Fibroblast of pulmonary artery (primary cell): ENCODE measurements around the gene TRPM1.

Experiments
- DNase-seq: peaks from one replicate; pipeline ENCODE4 v3.0.0-alpha.2; 2010; ENCODE audit warnings: low read depth
- H3K4me3 ChIP-seq: replicated peaks from 2 replicates; pipeline ENCODE4 v1.5.1; 2011; ENCODE audit warnings: low read depth, mild to moderate bottlenecking, control low read depth, low read length, moderate library complexity
- CTCF ChIP-seq: IDR thresholded peaks from 2 replicates; pipeline ENCODE4 v1.5.1; 2011; ENCODE audit warnings: mild to moderate bottlenecking, control low read depth, low read length, inconsistent platforms; ENCODE audit errors: missing control alignments

The TRPM1 gene

GRCh38 chr15:31104003-31104402, 2.5 kb upstream of the TRPM1 start:
- TF ChIP-seq CTCF: no peak
- no peak for DNase-seq
- no peak overlapping the region for H3K4me3 ChIP-seq

DNA sequence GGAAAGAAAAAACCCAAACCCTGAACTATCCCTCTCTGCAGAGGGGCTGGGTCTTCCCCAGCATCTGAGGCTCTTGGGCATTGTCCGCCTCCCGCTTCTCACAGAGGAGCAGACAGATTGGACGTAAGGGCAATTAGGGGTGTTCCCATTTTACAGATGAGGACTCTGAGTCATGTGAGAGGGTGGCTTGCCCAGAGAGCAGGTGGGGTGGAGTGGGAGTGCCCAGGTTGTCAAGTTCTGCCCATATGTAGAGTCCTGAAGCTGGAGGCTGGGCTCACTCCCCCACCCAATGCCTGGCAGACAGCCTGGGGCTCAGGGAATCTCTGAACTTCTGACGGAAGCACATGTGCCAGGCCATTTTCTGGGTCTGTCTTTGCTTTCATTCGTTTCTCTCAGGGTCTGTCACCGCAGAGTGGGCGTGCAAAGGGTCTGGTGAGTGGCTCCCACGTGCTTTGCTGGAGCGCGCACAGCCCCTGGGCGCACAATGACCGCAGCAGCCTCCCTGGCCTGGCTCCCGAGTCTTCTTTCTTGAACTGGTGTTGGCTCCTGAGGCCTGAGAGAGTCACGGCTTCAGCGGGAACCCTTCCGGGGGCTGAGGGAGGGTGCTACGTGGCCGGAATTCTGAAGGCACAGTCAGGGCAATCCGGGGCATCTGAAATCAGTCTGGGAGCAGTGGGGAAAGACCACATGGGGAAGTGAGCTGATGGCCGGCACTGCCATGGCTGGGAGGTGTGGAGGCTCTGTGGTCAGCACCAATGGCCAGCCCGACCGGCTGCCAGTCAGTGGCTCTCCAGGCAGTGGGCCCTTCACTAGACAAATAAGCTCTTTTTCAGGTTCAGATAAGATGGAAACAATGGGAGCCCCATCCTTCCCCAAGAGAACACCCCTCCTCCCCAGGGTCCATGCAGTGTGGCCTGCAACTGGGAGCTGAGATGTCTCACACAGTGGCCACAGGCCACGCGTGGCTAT, 1.1 kb upstream of the TRPM1 start:
- no peak for TF ChIP-seq CTCF
- H3K4me3 ChIP-seq: no peak overlapping the region
- no peak for DNase-seq

DNA sequence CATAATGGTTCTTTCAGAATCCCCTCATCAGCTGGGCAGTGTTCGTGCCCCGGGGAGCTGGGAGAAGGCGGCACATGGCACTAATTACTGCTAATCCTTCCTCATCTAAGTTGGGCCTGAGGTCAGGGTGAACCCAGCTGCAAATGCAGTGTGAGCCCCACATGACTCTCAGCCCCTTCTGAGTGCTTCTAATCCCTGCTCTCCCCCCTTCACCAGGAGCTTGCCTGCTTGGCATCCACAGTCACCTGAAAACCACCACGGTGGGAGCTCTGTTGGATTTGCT, 455 bp upstream of the TRPM1 start:
- no peak for DNase-seq
- no peak overlapping the region for H3K4me3 ChIP-seq
- TF ChIP-seq CTCF: no peak

DNA sequence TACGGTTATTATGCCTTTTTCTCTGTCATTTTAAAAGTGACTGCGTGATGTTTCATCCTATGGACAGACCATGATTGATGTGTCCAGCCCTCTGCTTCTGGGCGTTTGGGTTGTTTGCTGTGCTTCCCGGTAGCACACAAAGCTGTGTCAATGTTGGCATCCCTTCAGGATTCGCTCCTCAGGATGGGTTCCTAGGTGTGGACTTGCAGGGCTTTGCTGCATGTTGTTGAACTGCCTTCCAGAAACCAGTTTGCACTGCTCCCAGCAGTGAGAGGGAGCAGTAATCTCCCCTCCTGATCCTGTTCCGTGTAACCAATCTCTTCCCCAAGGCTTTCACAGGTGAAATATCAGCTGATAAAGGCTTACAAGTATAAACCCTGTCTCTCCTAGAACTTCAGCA, 787 bp downstream of the TRPM1 start:
- no peak overlapping the region for H3K4me3 ChIP-seq
- DNase-seq: no peak
- TF ChIP-seq CTCF: no peak

DNA sequence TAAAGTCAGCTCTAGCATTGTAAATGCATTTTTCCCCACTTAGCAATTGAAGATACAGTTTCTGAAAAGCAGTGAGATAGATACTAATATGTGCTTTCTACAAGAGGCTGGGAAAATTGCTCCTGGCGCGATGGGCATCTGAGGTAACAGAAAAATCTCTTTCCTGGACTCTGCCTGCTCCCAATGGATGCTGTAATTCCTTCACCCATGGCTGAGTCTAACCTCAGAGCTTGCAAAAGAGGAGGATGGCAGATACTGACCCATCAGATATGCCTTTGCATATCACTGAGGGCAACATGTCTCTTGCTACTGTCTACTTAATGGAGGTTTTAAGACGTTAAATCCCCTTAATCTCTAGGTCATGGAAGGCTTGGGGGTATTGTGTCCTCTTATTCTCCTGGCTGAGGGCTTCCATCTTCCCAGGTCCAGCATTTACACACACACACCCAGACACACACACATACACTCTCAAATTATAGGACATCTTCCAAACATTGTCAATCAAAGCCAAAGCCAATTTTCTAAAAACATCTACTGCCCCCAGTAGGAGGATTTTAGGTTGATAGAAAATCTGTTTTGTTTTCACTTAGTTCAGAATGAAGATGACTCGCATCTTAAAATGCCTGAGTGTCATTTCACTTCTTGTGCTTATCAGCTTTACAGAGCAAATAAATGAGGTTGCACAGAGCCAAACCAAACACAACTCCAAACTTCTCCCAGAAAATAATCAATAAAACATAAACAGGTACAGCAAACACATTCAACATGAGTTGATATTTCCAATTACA, 2.4 kb downstream of the TRPM1 start:
- no peak for DNase-seq
- H3K4me3 ChIP-seq: no peak overlapping the region
- no peak for TF ChIP-seq CTCF

DNA sequence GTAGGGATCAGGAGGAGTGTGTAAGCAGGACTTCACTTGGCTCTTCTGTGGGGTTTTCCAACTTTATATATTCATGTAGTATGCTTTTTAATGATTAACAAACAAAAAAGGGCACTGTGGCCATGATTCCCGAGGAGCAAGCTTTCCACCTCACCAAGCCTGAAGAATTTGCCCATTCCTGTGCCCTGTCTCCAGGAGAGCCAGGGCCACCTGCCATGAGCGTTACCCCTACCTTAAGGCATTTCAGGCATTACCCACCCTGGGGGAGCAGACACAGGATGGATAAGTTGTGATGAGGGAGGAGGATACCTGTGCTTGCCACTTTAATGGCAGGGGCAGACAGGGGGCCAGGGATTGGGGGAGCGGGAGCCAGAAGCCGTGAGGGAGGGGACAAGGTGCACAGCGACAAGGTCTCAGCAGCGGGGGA, 3.0 kb downstream of the TRPM1 start:
- no peak overlapping the region for H3K4me3 ChIP-seq
- no peak for TF ChIP-seq CTCF
- no peak for DNase-seq

GRCh38 chr15:31096563-31096962, 5.0 kb downstream of the TRPM1 start:
- no peak for DNase-seq
- H3K4me3 ChIP-seq: no peak overlapping the region
- TF ChIP-seq CTCF: no peak
